ENCODE results near the gene OR2A25. TPM values are rescaled to one million over a fixed set of nuclear protein-coding genes. Genes with fewer than 3 reads are reported as not detected.

OR2A25 gene
- total RNA-seq, 2 experiments from 2014 or later, result not detected

DNA sequence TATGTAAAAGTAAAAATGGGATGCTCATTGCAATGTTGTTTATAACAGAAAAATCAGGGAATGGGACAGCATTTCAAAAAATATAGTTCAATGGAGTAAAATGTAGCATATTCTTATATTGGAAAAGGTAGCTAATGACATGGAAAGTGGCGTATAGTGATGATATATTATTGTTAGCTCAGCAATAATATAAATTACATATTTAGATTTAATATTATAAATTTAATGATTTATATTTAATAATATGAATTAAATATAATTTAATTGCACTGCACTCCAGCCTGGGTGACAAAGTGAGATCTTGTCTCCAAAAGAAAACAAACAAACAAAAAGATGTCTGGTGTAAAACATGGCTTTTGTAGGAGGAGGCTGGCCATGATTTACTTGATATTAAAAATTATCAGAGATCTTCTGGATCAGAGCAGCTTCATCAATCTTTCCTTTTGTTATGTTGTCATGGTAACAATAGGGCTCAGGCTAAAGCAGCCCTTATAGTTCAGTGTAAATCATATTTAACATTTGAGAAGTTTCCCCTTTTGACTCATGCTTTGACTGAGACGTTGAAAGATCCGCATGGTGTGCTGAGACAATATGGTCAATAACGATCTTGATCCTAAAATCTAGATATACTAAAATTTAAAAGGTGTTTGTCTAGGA is 46.3 kb upstream of the OR2A25 start:
- H3K9me3 ChIP-seq (ENCODE audit: low read length), result no peaks in the 10 kb centered on the region
- TF ChIP-seq, protein P1, sequence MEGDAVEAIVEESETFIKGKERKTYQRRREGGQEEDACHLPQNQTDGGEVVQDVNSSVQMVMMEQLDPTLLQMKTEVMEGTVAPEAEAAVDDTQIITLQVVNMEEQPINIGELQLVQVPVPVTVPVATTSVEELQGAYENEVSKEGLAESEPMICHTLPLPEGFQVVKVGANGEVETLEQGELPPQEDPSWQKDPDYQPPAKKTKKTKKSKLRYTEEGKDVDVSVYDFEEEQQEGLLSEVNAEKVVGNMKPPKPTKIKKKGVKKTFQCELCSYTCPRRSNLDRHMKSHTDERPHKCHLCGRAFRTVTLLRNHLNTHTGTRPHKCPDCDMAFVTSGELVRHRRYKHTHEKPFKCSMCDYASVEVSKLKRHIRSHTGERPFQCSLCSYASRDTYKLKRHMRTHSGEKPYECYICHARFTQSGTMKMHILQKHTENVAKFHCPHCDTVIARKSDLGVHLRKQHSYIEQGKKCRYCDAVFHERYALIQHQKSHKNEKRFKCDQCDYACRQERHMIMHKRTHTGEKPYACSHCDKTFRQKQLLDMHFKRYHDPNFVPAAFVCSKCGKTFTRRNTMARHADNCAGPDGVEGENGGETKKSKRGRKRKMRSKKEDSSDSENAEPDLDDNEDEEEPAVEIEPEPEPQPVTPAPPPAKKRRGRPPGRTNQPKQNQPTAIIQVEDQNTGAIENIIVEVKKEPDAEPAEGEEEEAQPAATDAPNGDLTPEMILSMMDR (conservative IDR thresholded peaks at IDR 0.05; ENCODE audit: low read length), result no peak
- no peak for TF ChIP-seq EZH2phosphoT487 (IDR thresholded peaks at IDR 0.05; ENCODE audit: borderline replicate concordance, low read depth, low read length)
- H3K27ac ChIP-seq (ENCODE audit: low read depth, low read length, poor library complexity, severe bottlenecking), result no peak overlapping the region
- POLR2A ChIA-PET, result interaction anchor here (0.5 kb wide), 1 partner anchor 549 kb away, joined by 3 read pairs; no protein-coding TSS in a partner anchor
- no peaks in the 10 kb centered on the region for H3K4me1 ChIP-seq (ENCODE audit: insufficient read depth, low read length, poor library complexity, severe bottlenecking)
- H3K79me2 ChIP-seq (ENCODE audit: insufficient read depth, low read depth, low read length), result no peaks in the 10 kb centered on the region
- no peak overlapping the region for H3K4me2 ChIP-seq (ENCODE audit: low read length)
- intact Hi-C loops (cut with micrococcal nuclease; ENCODE audit: unreplicated experiment), result no loop called here
- no TSS peak for BruUV-seq (replicated peaks)
- H3K4me3 ChIP-seq (ENCODE audit: low read depth, low read length, poor library complexity, severe bottlenecking), result no peak overlapping the region
- no peak overlapping the region for H2AFZ ChIP-seq (ENCODE audit: low read length)
- CTCF ChIA-PET (ENCODE audit: unreplicated experiment), result no interaction called here
- H3K9me2 ChIP-seq (ENCODE audit: insufficient read depth, low read length), result no peaks in the 10 kb centered on the region
- no peaks in the 10 kb centered on the region for H4K20me1 ChIP-seq (ENCODE audit: insufficient read depth, low read length)
- DNase-seq (ENCODE audit: low spot score), result no peak
- no peaks in the 10 kb centered on the region for H3K36me3 ChIP-seq (ENCODE audit: insufficient read depth, low read length)

DNA sequence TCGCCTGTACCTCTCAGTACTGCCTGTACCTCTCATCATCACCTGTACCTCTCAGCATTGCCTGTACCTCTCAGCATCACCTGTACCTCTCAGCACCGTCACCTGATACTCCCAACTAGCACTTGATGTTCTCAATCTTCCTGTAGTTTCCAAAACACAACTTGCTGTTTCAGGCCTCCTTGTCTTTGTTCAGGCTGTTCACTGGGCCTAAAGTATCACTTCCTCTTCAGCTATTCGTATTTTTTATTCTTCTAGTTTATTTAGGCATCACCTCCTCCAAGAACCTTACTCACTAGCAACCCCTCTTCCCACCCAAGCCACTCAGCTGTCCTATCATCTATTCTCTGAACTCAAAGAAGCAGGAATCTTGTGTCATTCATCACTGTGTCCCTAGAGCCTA is 45.4 kb upstream of the OR2A25 start:
- no TSS peak for BruUV-seq (replicated peaks)
- DNase-seq (ENCODE audit: low spot score), result no peak
- H3K79me2 ChIP-seq (ENCODE audit: insufficient read depth, low read depth, low read length), result no peaks in the 10 kb centered on the region
- no peak overlapping the region for H3K27ac ChIP-seq (ENCODE audit: low read depth, low read length, poor library complexity, severe bottlenecking)
- TF ChIP-seq EZH2phosphoT487 (IDR thresholded peaks at IDR 0.05; ENCODE audit: borderline replicate concordance, low read depth, low read length), result no peak
- TF ChIP-seq, protein P1 (conservative IDR thresholded peaks at IDR 0.05; ENCODE audit: low read length), result no peak
- H3K4me3 ChIP-seq (ENCODE audit: low read depth, low read length, poor library complexity, severe bottlenecking), result no peak overlapping the region
- POLR2A ChIA-PET, result interaction anchor here (0.8 to 1.8 kb wide), 2 partner anchors 12 to 21 kb away, joined by 3 to 5 read pairs; no protein-coding TSS in a partner anchor
- no peaks in the 10 kb centered on the region for H3K4me1 ChIP-seq (ENCODE audit: insufficient read depth, low read length, poor library complexity, severe bottlenecking)
- H2AFZ ChIP-seq (ENCODE audit: low read length), result no peak overlapping the region
- H3K4me2 ChIP-seq (ENCODE audit: low read length), result no peak overlapping the region
- CTCF ChIA-PET (ENCODE audit: unreplicated experiment), result no interaction called here
- no peaks in the 10 kb centered on the region for H3K9me2 ChIP-seq (ENCODE audit: insufficient read depth, low read length)
- H3K36me3 ChIP-seq (ENCODE audit: insufficient read depth, low read length), result no peaks in the 10 kb centered on the region
- no peaks in the 10 kb centered on the region for H3K9me3 ChIP-seq (ENCODE audit: low read length)
- intact Hi-C loops (cut with micrococcal nuclease; ENCODE audit: unreplicated experiment), result no loop called here
- no peaks in the 10 kb centered on the region for H4K20me1 ChIP-seq (ENCODE audit: insufficient read depth, low read length)

DNA sequence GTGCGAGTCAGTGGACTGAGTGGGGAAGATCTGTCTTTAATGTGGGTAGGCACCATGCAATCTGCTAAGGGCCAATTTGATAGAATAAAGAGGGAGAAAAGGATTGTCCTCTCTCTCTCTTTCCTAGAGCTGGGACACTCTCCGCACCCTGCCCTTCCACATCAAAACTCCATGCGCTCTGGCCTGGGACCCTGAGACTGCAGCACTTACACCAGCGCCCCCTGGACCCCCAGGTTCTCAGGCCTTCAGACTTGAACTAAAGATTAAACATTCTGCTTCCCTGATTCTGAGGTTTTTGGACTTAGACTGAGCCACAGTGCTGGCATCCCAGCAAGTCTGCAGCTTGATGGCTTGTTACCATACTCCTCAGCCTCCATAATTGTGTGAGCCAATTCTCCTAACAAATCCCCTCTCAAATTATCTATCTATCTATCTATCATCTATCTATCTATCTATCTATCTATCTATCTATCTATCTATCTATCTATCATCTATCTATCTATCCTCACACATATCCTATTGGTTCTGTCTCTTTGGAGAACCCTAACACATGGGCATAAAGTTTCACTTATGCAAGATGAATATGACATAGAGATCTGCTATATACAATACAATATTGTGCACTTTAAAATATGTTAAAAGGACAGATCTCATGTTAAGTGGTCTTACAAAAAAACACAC is 43.3 kb upstream of the OR2A25 start:
- H3K4me2 ChIP-seq (ENCODE audit: low read length), result no peak overlapping the region
- H3K9me3 ChIP-seq (ENCODE audit: low read length), result no peaks in the 10 kb centered on the region
- no peaks in the 10 kb centered on the region for H3K79me2 ChIP-seq (ENCODE audit: insufficient read depth, low read depth, low read length)
- H3K9me2 ChIP-seq (ENCODE audit: insufficient read depth, low read length), result no peaks in the 10 kb centered on the region
- TF ChIP-seq, protein P1 (conservative IDR thresholded peaks at IDR 0.05; ENCODE audit: low read length), result no peak
- TF ChIP-seq EZH2phosphoT487 (IDR thresholded peaks at IDR 0.05; ENCODE audit: borderline replicate concordance, low read depth, low read length), result no peak
- H4K20me1 ChIP-seq (ENCODE audit: insufficient read depth, low read length), result no peaks in the 10 kb centered on the region
- ChIA-PET CTCF (ENCODE audit: unreplicated experiment) (no interaction called here), POLR2A (interaction anchor here (1.8 kb wide), 1 partner anchor 23 kb away, joined by 5 read pairs; no protein-coding TSS in a partner anchor)
- intact Hi-C loops (cut with micrococcal nuclease; ENCODE audit: unreplicated experiment), result no loop called here
- H2AFZ ChIP-seq (ENCODE audit: low read length), result no peak overlapping the region
- no peak overlapping the region for H3K27ac ChIP-seq (ENCODE audit: low read depth, low read length, poor library complexity, severe bottlenecking)
- DNase-seq (ENCODE audit: low spot score), result no peak
- BruUV-seq (replicated peaks), result no TSS peak
- H3K4me1 ChIP-seq (ENCODE audit: insufficient read depth, low read length, poor library complexity, severe bottlenecking), result no peaks in the 10 kb centered on the region
- no peaks in the 10 kb centered on the region for H3K36me3 ChIP-seq (ENCODE audit: insufficient read depth, low read length)
- no peak overlapping the region for H3K4me3 ChIP-seq (ENCODE audit: low read depth, low read length, poor library complexity, severe bottlenecking)

All from OCI-LY7 (cell line).